NK-92 (cell line): ENCODE data around the gene SYNDIG1L.

ENCODE experiments used
- DNase-seq: peaks from one replicate; lab custom pipeline; 2025; ENCODE audit not compliant: unreplicated experiment; lab: John Stamatoyannopoulos, UW

The SYNDIG1L gene

GRCh38 chr14:74429991-74430390 is 4.0 kb upstream of the SYNDIG1L start:
- no peak for DNase-seq

DNA sequence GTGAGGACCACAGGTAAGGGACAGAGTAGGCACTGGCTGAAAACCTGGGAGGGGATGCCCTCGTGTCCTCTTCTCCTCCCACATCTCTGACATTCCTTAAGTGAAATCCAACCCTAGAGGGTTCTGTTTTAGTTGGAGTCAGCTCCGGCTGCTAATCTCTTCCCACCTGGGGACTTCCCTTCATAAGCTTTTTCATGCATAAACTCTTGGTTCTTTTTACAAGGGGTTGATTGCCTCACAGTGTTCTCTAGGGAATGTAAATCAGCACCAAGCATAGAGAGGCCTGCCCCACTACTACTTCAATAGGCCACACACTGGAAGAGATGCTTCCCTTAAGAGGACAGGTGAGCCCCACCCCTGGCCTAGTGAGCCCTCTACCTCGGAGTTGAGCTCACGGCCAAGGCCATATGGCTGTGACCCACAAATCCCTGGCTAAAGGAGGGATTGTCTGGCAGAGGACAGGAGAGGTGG is 3.2 kb upstream of the SYNDIG1L start:
- DNase-seq, result no peak

- no peak for DNase-seq
Observed at GRCh38 chr14:74427651-74428050, 1.6 kb upstream of the SYNDIG1L start.

- no peak for DNase-seq
Observed at GRCh38 chr14:74425525-74426201, 347 bp downstream of the SYNDIG1L start.

DNA sequence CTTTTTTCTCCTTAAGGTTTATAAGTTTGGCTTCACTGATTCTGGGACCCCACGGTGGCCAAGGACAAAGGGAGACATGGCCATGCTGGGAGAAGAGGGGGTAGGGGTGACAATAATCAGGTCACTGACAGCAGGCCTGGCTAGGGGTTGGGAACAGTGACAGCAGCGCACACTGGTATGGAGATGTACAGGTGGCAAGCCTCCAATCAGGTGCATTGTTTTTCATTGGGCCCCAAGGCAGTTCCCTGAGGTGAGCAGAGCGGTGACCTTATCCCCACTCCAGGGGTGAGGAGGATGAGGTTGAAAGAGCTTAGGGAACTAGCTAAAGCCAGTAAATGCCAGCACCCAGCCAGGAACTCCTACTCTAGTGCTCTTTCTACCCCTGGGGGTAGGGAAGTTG is 1.4 kb downstream of the SYNDIG1L start:
- no peak for DNase-seq

GRCh38 chr14:74423246-74423645 is 2.8 kb downstream of the SYNDIG1L start:
- no peak for DNase-seq

GRCh38 chr14:74421981-74422380 is 4.0 kb downstream of the SYNDIG1L start:
- DNase-seq, result no peak

GRCh38 chr14:74419086-74419485 is 6.9 kb downstream of the SYNDIG1L start:
- no peak for DNase-seq

DNA sequence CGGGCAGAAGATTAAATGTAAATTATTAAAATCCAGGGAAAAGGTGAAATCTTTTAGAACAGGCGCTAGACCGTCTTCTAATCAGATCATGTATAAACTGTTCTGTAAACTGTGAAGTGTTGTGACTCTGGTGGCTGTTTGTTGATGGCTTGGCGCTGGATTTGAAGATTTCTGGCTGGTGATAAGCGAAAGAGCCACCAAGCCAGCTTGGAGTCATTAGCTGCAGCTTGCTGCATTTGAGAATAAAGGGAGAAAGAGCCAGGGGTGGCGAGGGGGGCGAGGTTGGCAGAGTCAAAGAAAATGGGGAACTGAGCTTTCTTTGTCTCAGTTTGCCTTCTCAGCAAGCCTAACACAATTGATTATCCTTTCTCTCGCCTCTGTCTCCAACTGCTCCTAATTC is 8.0 kb downstream of the SYNDIG1L start:
- DNase-seq, result no peak

DNA sequence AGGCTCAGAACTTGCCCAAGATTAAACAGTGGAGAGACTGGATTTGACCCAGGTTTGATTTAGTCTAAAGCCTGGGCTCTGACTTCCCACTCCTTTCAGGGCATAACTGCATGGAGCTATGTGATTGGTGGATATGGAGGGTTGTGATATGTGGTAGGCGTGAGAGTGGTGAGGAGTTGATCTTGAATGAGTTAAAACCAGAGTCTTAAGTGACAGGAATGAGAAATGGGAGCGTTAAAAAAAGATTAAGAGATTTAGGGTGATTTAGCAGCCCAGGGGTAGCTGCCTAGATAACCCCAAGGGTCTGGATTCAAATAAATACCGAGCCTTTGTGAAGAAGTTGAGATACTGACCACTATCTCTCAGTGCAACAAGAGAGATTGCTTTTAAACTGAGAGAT is 8.4 kb downstream of the SYNDIG1L start:
- no peak for DNase-seq

- DNase-seq, result no peak
Observed at GRCh38 chr14:74417201-74417600, 8.8 kb downstream of the SYNDIG1L start.

GRCh38 chr14:74415115-74415437 is 10.9 kb downstream of the SYNDIG1L start:
- DNase-seq, result no peak

GRCh38 chr14:74414403-74415114 is 11.5 kb downstream of the SYNDIG1L start:
- DNase-seq, result no peak

DNA sequence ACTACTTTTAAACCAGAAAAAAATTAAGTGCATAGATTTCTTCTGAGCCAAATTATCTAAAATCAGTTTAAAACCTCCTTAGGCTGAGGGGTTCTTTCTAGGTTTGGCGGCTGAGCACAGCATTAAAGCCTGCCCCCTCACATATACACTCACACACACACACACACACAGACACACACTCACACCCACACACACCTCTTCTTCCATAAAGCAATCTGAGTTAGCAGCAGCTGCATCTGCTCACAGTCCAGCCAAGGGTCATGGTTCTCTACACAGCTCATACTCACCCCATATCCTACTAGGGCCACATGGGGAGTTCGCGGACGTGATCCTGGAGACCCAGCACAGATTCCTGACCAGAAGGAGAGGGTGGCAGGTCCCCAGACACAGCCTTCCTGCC is 12.4 kb downstream of the SYNDIG1L start:
- no peak for DNase-seq

DNA sequence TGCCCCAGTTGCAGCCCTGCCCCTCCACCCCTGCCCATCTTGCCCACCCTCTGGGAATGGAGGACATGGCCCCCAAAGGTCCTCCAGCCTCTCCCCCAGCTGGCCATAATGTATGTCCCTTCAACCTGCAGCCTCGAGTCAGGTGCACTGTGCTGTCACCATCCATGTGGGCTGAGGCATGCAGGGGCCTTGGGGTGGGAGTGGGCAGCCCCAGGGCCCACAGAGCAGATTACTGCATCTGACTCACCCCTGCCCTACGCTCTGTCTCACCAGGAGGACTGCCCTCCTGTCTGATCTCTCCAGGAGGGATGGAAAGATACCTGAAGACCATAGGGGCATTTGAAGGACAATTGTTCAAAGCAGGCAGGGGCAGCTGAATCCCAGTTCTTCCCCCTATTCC is 13.3 kb downstream of the SYNDIG1L start:
- no peak for DNase-seq

GRCh38 chr14:74411671-74412070 is 14.3 kb downstream of the SYNDIG1L start:
- no peak for DNase-seq

DNA sequence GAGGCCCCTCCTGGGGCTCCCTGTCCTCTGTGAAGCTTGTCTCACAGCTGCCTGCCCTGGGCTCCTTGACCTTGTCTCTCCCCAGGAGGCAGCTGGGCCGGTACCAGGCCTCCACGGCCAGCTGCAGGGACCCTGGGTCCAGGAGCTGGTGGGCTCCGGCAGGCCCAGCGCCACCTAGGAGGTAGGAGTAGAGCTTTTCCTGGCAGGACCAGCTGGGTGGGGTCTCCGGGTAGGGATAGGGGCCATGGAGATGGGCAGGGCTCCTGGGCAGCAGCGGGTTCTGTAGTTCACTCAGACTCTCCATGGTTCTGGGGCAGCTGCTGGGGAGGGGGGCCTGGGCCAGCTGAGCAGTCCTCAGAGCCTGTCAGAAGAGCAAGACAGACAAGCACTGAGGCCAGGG is 16.6 kb downstream of the SYNDIG1L start:
- no peak for DNase-seq

DNA sequence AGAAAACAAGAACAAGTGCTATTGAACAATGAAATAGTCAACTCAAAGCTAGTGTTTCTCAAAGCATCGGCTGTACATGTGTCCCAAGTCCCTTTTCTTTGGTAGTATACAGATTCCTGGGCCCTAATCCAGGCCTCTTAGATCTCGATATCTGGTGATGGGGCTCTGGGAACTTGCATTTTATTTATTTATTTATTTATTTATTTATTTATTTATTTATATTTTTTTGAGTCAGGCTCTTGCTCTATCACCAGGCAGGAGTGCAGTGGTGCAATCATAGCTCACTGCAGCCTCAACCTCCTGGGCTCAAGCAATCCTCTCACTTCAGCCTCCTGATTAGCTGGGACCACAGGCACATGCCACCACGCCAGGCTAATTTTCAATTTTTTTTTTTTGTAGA is 17.1 kb downstream of the SYNDIG1L start:
- no peak for DNase-seq

DNA sequence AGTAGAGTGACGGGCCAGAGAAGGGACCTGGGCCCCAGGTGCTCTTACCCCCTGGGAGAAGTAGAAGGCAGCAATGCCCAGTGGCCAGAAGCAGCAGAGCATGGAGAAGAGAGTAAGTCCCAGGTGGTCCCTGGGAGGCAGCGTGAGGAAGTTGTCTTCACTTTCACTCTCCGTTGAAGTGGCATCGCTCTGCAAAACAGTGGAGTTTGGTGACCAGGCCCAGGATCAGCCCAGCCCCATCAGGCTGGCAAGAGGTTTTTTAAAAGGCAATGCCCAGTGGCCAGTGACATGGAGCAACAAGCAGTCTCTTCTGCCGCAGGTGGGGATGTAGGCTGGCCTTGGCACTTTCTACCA is 18.2 kb downstream of the SYNDIG1L start:
- no peak for DNase-seq

- DNase-seq, result no peak
Observed at GRCh38 chr14:74407021-74407800, 18.8 kb downstream of the SYNDIG1L start.

DNA sequence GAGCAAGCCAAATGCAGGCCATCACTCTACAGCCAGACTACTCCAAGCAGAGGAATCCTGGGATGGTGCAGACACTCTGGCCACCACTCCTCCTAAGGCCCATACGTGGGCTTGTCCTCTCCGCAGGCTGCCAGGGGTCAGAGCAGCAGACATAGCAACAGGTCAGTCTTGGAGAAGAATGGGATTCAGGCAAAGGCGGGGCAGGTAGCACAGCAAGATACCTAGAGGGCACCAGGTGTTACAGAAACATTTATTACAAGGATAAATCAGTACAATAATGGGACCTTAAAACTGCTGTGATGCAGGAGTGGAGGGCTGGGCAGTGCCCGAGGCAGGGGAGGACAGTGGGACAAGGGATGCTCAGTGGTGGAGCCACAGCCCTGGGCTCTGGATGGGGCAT is 20.3 kb downstream of the SYNDIG1L start:
- DNase-seq, result no peak

DNA sequence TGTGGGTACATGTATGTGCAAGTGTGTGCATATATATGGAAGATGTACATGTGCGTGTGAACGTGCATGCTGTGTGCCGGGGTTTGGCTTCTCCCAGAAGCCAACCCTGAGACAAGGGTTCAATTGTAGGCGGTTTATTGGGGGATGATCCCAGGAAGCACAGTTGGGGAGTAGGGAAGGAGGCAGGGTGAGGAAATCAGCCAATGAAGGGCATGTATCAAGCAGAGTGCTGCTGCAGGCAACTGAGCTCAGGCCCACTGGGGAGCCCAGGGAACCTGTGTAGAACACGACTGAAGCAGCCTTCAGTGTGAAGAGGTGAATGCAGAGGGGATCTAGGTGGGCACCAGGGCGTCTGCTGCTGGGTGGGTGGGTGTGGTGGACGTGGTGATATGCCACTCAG is 21.6 kb downstream of the SYNDIG1L start:
- no peak for DNase-seq
